ENCODE measurements around the gene TMEM25. TPM values are rescaled to one million over a fixed set of nuclear protein-coding genes. Genes with fewer than 3 reads are reported as not detected.
A peak's percentile ranks its signal among the peaks of the same experiment; 100 is the strongest.

Gene TMEM25
- total RNA-seq, 4 donors from 2014 or later, result 12.6 to 25.6 (median 20.7) TPM

DNA sequence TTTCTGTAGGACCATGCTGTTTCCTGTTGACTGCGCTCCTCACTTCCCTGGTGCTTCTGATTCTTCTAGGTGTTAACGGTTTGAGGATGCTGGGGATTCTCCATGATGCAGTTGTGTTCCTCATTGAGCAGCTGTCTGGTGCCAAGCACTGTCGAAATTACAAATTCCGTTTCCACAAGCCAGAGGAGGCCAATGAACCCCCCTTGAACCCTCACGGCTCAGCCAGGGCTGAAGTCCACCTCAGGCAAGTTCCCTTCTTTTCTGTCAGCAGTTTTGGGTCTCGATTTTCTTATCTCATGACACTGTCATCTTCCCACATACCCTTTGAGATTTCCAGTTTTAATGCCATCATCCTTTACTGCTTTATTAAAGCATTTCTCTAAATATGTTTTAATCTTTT lies 11.4 kb upstream of the TMEM25 start:
- no peaks in the 10 kb centered on the region for H3K27me3 ChIP-seq
- H3K9me3 ChIP-seq, result no peaks in the 10 kb centered on the region
- H3K36me3 ChIP-seq, result peaks cover 0 to 95% (median 10%) of the 10 kb centered on the region in 3 donors
- no peak for DNase-seq (ENCODE audit: low spot score in 2 of 2)
- no peak overlapping the region for H3K27ac ChIP-seq
- no peak for TF ChIP-seq EP300 (IDR thresholded peaks at IDR 0.05)
- TF ChIP-seq POLR2A (IDR thresholded peaks at IDR 0.05), result no peak
- TF ChIP-seq CTCF (IDR thresholded peaks at IDR 0.05), result no peak
- WGBS, 2 donors, result 85 to 90% methylated on average over 6 of the region's 6 CpGs
- peaks cover 0 to 24% (median under 1%) of the 10 kb centered on the region in 4 donors for H3K4me1 ChIP-seq
- H3K4me3 ChIP-seq, result no peak overlapping the region

- no peak for TF ChIP-seq CTCF (IDR thresholded peaks at IDR 0.05)
- no peak for TF ChIP-seq EP300 (IDR thresholded peaks at IDR 0.05)
- no peak for TF ChIP-seq POLR2A (IDR thresholded peaks at IDR 0.05)
- H3K9me3 ChIP-seq, result no peaks in the 10 kb centered on the region
- no peak for DNase-seq (ENCODE audit: low spot score in 2 of 2)
- 71 to 78% methylated on average over 13 of the region's 13 CpGs for WGBS, 2 donors
- no peaks in the 10 kb centered on the region for H3K27me3 ChIP-seq
- H3K4me3 ChIP-seq, result no peak overlapping the region
- H3K27ac ChIP-seq, result no peak overlapping the region
- peaks cover 0 to 81% (median 10%) of the 10 kb centered on the region in 3 donors for H3K36me3 ChIP-seq
- H3K4me1 ChIP-seq, result peaks cover 0 to 34% (median 5%) of the 10 kb centered on the region in 4 donors
Observed at GRCh38 chr11:118521892-118522311, 9.1 kb upstream of the TMEM25 start.

GRCh38 chr11:118522571-118523072 lies 8.4 kb upstream of the TMEM25 start:
- Histone ChIP-seq H3K36me3 (peaks cover 0 to 74% (median 10%) of the 10 kb centered on the region in 3 donors), H3K27me3 (no peaks in the 10 kb centered on the region)
- DNase-seq (ENCODE audit: low spot score in 2 of 2), result no peak

GRCh38 chr11:118524356-118524755 lies 6.6 kb upstream of the TMEM25 start:
- Histone ChIP-seq H3K27me3 (no peaks in the 10 kb centered on the region), H3K4me3 (no peak overlapping the region), H3K36me3 (peaks cover 0 to 59% (median 8%) of the 10 kb centered on the region in 3 donors), H3K4me1 (peaks cover 0 to 57% (median 6%) of the 10 kb centered on the region in 4 donors), H3K27ac (peak overlapping the region in 1 of 4 donors; percentile 16), H3K9me3 (no peaks in the 10 kb centered on the region)
- TF ChIP-seq EP300 (IDR thresholded peaks at IDR 0.05) (no peak), CTCF (IDR thresholded peaks at IDR 0.05) (no peak), POLR2A (IDR thresholded peaks at IDR 0.05) (no peak)
- no peak for DNase-seq (ENCODE audit: low spot score in 2 of 2)

More at GRCh38 chr11:118522571-118523072, 8.4 kb upstream of the TMEM25 start:
- WGBS, 2 donors, result 40 to 42% methylated on average over 6 of the region's 6 CpGs
- no peaks in the 10 kb centered on the region for H3K9me3 ChIP-seq
- TF ChIP-seq CTCF (IDR thresholded peaks at IDR 0.05), result peak in 1 of 5 experiments; percentile 10
- no peak for TF ChIP-seq POLR2A (IDR thresholded peaks at IDR 0.05)
- TF ChIP-seq EP300 (IDR thresholded peaks at IDR 0.05), result no peak
- H3K4me3 ChIP-seq, result no peak overlapping the region
- peaks cover 0 to 41% (median 5%) of the 10 kb centered on the region in 4 donors for H3K4me1 ChIP-seq
- H3K27ac ChIP-seq, result no peak overlapping the region

GRCh38 chr11:118524757-118525470 lies 6.1 kb upstream of the TMEM25 start:
- Histone ChIP-seq H3K9me3 (no peaks in the 10 kb centered on the region), H3K4me1 (peaks cover 0 to 62% (median 9%) of the 10 kb centered on the region in 4 donors), H3K36me3 (peaks cover 0 to 55% (median 2%) of the 10 kb centered on the region in 3 donors), H3K27ac (peak overlapping the region in 1 of 4 donors; percentile 16), H3K4me3 (no peak overlapping the region), H3K27me3 (no peaks in the 10 kb centered on the region)
- no peak for DNase-seq (ENCODE audit: low spot score in 2 of 2)
- 78 to 83% methylated on average over 6 of the region's 6 CpGs for WGBS, 2 donors
- no peak for TF ChIP-seq CTCF (IDR thresholded peaks at IDR 0.05)
- no peak for TF ChIP-seq POLR2A (IDR thresholded peaks at IDR 0.05)
- TF ChIP-seq EP300 (IDR thresholded peaks at IDR 0.05), result no peak

Data from tibial nerve (tissue), 4 donors.